HG03558 (cell line): Measurements from ENCODE around the gene STPG3.

Experiments used
- ATAC-seq: cut with Tn5 transposase; IDR thresholded peaks from one replicate; pipeline ENCODE4 v1.9.1; 2021; ENCODE audit warnings: moderate number of reproducible peaks; ENCODE audit not compliant: unreplicated experiment; ENCODE audit errors: extremely low read depth

The STPG3 gene

GRCh38 chr9:137221506-137222111 lies 29.5 kb upstream of the STPG3 start:
- no peak for ATAC-seq

DNA sequence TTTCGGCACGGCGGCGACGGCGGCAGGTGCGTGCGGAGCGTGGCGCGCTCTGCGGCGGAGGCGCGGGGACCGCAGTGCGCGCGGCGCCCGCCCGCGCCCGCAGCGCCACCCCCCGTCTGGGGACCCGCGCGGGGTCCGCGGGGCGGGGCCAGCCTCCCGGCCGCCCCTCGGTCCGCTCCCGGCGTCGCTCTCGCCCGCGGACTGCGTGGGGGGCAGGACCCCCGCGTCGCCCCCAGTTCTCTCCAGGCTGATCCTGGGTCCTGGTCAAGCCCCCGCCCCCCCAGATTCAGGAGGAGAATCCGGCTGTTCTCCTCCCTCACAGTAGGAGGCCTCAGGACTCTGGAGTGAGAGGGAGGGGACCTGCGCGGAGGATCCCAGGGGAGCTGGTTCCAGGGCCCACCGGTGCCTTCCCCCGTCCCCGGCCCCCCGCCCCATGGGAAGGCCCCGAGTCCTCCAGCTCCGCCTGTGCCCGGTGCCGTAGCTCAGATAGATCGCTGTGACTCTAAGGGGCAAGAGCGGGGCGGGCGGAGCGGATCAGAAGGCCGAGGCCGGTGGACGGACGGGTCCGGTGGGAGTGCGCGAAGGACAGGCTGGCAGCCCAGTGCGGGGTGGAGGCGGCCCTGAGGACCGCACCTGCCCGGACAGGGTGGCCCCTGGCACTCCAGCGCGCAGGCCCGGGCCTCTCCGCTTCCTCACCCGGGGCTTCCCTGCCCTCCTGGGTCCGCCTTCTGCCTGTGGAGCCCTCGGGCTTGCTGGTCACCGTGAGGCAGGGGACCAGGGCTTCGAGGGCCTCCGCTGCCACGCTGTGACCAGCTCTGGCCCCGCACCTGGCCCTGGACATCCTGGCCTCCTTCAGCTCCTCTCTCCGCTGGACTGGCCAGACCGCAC lies 28.7 kb upstream of the STPG3 start, which contains the start of gene RNF208:
Gene RNF208 (minus strand): TSS at position 51 of the 888 bp plus-strand sequence. CDS start 1,028 bp downstream, outside the sequence.
- ATAC-seq = no peak

DNA sequence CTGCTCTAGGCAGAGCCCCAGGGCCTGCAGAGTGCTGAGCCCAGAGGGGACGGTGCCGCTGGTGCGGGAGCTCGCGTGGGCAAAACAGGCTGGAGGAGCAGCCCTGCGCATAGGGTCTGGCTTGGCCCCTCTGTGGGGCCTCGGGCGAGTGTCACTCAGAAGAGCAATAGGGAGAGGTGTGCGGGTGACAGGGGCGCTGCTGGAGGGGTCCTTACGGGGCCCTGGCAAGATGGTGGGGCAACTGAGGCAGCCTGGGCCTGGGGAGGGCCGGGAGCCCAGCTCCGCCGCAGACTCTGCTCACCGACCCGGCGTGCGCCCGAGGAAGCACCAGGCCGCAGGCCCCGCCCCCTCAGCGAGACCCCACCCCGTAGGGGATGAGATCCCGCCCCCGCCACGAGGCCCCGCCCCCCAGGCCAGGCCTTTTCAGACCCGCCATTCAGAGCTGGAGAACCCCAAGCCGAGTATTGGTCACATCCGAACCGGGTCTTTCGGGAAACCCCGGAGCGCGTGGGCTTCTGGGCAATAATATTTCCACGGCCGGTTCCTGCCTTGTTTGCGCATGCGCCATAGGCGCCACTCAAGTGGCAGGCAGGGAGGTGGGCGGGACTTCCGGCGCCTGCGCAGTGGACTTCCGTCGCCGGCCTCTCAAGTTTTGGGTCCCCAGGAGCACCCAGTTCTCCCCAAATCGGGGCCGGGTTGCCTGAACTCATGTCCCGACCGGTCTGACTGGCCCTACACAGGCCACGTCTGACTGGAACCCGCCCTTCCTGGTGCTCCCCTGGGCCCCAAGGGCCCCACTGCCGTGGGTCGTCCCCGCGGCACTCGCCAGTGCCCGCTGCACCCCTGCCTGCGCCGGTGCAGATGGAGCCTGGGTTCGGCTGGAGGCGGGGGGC lies 27.8 kb upstream of the STPG3 start:
- peak; percentile 57 for ATAC-seq

GRCh38 chr9:137224830-137225694 lies 26.0 kb upstream of the STPG3 start, which contains the start of gene CYSRT1:
Gene CYSRT1, plus strand, starts transcription at chr9:137225174. Its CDS starts 448 bp downstream, at chr9:137225622.
- ATAC-seq = no peak

DNA sequence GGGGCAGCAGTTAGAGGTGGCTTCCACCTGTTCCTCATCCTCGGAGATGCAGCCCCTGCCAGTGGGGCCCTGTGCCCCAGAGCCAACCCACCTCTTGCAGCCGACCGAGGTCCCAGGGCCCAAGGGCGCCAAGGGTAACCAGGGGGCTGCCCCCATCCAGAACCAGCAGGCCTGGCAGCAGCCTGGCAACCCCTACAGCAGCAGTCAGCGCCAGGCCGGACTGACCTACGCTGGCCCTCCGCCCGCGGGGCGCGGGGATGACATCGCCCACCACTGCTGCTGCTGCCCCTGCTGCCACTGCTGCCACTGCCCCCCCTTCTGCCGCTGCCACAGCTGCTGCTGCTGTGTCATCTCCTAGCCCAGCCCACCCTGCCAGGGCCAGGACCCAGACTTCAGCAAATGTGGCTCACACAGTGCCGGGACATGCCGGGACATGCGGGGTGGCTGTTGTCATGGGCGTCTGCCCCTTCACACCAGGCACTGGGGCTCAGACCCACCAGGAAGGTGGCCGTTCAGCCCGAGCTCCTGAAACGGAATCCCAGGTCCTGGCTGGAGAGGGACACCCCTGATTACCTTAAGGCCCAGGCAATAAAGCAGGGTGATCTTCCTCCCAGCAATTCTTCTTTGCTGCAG lies 25.3 kb upstream of the STPG3 start:
- no peak for ATAC-seq

- ATAC-seq = no peak
These were observed 24.6 kb upstream of the STPG3 start for GRCh38 chr9:137226338-137227053.

DNA sequence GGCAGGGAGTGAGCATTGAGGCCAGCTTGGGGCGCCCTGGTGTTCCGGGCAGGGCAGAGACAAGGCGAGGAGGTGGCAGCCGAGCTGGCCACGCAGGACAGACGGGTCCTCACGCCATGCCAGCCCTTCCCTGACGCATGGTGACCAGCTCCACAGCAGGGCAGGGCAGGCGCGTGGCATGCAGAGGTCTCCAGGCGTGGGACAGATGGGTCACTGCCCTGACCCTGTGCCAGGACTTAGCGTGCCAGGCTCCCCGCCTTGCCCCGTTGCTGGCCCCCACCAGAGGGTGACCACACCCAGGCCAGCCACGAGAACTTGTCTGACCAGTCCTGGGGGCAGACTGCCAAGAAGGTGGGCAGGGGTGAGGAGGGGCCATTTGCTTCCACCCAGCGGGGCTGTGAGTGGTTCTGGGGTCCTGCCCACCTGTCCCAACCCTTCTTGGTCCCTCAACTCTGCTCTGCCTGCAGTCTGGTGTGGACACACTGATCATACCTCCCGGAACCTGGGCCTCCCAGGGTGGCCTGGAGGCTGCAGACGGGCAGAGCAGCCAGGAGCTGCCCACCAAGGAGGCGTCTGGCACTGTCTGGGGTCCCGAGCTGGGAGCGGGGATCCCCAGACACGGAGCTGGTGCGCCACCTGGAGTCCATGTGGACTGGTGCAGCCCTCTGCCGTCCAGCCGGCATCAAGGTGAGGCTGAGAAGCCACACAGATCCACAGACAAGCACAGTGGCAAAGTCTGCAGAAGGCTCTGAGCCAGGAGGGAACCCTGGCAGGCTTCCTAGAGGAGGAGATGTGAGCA lies 23.8 kb upstream of the STPG3 start, which contains the start of gene RNF224:
Gene RNF224 (plus strand): TSS at position 449 of the 799 bp plus-strand sequence. CDS start 834 bp downstream, outside the sequence.
- no peak for ATAC-seq

- ATAC-seq = no peak
These were observed 23.1 kb upstream of the STPG3 start for GRCh38 chr9:137227853-137228505.

GRCh38 chr9:137228506-137228967 lies 22.5 kb upstream of the STPG3 start:
- no peak for ATAC-seq

GRCh38 chr9:137228968-137229896 lies 21.9 kb upstream of the STPG3 start:
- no peak for ATAC-seq

DNA sequence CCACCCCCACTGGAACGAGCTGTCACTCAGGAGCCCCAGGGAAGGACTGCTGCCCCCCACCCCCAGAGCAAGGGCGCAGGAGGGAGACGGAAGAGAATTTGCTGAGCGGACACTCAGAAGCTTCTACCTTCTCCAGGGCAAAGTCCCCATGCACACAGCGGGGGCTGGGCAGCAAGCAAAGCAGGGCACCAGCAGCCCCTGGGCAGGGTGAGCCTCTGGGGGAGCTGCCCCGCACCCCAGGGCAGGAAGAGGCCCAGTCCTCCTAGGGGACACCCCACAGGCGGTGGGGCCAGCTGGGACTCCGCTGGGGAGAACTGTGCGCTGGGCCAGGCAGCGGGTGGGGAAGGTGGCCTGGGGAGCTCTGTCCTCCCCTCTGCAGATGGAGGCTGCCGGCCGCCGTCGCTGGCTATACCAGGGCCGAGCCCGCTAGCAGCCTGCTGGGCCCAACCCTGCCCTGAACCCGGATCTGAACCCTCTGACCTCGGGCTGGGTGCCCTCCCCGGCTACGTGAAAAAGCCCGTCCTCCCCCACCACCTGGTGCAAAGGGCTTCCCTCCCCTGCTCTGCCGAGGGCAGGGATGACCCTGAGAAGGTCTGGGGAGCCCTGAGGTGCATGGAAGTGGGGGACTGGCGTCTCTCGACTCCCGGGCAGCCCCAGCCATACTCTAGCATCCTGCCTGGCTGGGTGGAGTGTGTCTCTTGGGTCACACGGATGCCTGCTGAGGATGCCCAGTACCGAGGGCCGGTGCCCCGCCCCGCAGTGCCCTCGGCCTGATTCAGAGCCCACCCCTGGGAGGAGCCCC lies 21.0 kb upstream of the STPG3 start:
- ATAC-seq = no peak

GRCh38 chr9:137230705-137231371 lies 20.2 kb upstream of the STPG3 start, which contains the start of gene SLC34A3:
Gene SLC34A3, plus strand, starts transcription at chr9:137230901. Its CDS starts 802 bp downstream, at chr9:137231703.
- no peak for ATAC-seq

DNA sequence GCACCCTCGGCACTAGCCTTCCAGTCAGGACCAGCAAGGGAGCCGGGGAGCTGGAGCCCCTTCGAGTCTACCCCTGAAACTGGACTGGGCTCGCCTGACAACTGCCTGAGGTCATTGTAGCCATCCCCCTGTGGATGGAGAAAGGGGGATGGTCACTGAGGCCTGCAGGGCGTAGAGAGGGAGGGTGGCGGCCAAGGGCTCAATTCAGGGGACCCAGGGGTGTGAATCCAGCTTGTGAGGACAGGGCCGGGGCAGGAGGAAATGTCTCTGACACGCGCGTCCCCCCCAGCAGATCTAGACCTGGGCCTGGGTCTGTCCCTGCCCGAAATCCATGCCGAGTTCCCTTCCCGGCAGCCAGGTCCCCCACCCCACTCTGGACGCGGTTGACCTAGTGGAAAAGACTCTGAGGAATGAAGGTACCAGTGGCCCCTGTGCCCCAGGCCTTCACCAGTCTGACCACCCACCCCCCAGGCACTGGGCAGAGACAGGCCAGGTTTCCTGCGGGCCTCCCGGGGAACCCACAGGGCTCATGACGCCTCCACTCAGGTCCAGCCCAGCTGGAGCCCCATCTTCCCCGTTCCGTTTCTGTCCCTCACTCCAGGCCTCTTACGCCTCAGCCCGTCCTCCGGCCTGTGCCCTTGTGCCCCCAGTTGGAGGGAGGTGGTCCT lies 19.6 kb upstream of the STPG3 start:
- no peak for ATAC-seq

DNA sequence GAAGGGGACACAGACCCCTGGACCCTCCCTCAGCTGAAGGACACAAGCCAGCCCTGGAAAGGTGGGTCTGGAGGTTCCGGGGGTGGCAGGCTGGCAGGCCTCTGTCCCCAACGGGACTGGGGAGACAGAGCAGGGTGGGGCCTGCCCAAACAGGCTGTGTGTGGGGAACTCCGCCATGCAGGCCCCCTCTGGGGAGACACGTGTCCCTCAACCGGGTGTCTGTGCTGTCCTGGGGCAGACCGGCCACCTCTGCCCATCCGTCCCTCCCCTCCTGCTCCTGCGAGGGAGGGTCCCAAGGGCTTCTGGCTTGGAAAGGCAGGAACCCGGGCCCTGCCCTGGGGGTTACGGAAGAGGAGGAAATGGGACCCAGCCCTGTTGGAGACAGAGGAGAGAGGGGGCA lies 19.0 kb upstream of the STPG3 start:
- no peak for ATAC-seq
